ENCODE results near the gene LRCH1.

- TF ChIP-seq CTCF (conservative IDR thresholded peaks at IDR 0.05; ENCODE audit: low read depth, low read length) (no peak), POLR2A (IDR thresholded peaks at IDR 0.05; ENCODE audit: low read depth, low read length) (no peak), RCOR1 (IDR thresholded peaks at IDR 0.05; ENCODE audit: insufficient replicate concordance, low read length) (no peak), RAD21 (IDR thresholded peaks at IDR 0.05; ENCODE audit: low read length) (no peak), SMC3 (IDR thresholded peaks at IDR 0.05; ENCODE audit: low read depth, low read length) (no peak), NFE2L2 (IDR thresholded peaks at IDR 0.05; ENCODE audit: low read depth, low read length) (no peak), CEBPB (IDR thresholded peaks at IDR 0.05; ENCODE audit: low read depth, low read length) (no peak), MAFK (IDR thresholded peaks at IDR 0.05; ENCODE audit: low read depth, low read length) (no peak), BHLHE40 (IDR thresholded peaks at IDR 0.05; ENCODE audit: low read depth, low read length) (no peak), RFX5 (IDR thresholded peaks at IDR 0.05; ENCODE audit: low read depth, low read length) (no peak), MXI1 (IDR thresholded peaks at IDR 0.05; ENCODE audit: borderline replicate concordance, low read depth, low read length) (no peak), MAZ (IDR thresholded peaks at IDR 0.05; ENCODE audit: borderline replicate concordance, low read depth, low read length) (no peak)
- TF ChIP-seq, protein P1, sequence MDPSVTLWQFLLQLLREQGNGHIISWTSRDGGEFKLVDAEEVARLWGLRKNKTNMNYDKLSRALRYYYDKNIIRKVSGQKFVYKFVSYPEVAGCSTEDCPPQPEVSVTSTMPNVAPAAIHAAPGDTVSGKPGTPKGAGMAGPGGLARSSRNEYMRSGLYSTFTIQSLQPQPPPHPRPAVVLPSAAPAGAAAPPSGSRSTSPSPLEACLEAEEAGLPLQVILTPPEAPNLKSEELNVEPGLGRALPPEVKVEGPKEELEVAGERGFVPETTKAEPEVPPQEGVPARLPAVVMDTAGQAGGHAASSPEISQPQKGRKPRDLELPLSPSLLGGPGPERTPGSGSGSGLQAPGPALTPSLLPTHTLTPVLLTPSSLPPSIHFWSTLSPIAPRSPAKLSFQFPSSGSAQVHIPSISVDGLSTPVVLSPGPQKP (IDR thresholded peaks at IDR 0.05; ENCODE audit: borderline replicate concordance, low read depth, low read length) = no peak
Observed at GRCh38 chr13:46542833-46543232, 10.1 kb upstream of the LRCH1 start.
